Gastrocnemius medialis (tissue), 4 donors: ENCODE measurements around the gene PLXND1.

ENCODE experiments used
- POLR2A ChIP-seq, 2 donors: fragments of 450-650 bp; IDR thresholded peaks; one replicate each; pipeline ENCODE4 v1.6.1; 2017; ENCODE audit warnings: antibody characterized with exemption in 2 of 2, mild to moderate bottlenecking in 2 of 2, moderate library complexity in 2 of 2
- TF ChIP-seq, protein P1 (sequence below), 5 experiments: fragments of 450-650 bp in 3 of 5; fragments of 200-600 bp in 2 of 5; sonication (generic) in 2 of 5; IDR thresholded peaks in 4 of 5; conservative IDR thresholded peaks in 1 of 5; 1 replicate in 4 of 5; 2 replicates in 1 of 5; pipeline ENCODE4 v1.5.1; 2016 to 2019; ENCODE audit warnings: antibody characterized with exemption in 5 of 5, mild to moderate bottlenecking in 3 of 5, moderate library complexity in 3 of 5

DNA sequence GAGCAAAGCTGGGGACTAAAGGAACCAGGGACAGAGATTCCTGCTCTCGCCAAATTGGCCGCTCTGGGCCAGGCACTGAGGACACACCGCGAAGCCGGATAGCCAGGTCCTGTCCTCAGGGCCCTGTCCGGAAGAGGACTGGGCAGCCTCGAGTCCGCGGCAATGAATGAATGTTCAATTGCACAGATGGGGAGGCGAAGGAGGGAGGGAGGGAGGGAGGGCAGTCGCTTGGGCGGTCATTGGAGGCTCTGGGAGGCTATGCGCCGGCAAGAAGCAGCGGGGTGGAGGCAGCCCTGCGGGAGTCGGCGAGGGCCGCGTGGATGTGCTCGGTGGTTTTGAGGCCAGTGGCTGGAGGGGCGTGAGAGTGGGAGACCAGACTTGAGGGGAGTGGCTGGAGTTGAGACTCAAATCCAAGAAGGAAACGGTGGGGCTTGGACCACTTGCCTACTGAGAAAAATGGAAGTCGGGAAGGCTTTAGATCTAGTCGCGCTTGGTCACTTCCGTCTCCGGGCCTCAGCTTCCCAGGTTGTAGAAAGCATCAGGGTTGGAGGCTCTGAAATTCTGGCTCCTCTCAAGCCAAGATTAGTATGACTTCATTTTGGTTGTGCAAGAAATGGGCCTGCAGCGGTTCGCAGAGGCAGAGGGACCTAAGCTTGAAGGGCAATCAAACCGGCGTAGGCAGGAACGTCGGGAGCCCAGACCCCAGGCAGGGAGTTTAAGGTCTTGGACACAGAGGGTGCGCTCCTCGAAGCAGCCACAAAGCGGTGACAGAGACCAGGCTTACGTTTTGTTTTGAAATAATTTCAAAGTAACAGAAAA lies 21.1 kb upstream of the PLXND1 start:
- TF ChIP-seq, protein P1, sequence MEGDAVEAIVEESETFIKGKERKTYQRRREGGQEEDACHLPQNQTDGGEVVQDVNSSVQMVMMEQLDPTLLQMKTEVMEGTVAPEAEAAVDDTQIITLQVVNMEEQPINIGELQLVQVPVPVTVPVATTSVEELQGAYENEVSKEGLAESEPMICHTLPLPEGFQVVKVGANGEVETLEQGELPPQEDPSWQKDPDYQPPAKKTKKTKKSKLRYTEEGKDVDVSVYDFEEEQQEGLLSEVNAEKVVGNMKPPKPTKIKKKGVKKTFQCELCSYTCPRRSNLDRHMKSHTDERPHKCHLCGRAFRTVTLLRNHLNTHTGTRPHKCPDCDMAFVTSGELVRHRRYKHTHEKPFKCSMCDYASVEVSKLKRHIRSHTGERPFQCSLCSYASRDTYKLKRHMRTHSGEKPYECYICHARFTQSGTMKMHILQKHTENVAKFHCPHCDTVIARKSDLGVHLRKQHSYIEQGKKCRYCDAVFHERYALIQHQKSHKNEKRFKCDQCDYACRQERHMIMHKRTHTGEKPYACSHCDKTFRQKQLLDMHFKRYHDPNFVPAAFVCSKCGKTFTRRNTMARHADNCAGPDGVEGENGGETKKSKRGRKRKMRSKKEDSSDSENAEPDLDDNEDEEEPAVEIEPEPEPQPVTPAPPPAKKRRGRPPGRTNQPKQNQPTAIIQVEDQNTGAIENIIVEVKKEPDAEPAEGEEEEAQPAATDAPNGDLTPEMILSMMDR (IDR thresholded peaks at IDR 0.05 in 4 of 5, conservative IDR thresholded peaks at IDR 0.05 in 1 of 5), result peak; percentile 77 to 87 (median 83)
- TF ChIP-seq POLR2A (IDR thresholded peaks at IDR 0.05), result no peak
